DMS153 treated with DMSO at 0.1 percent for 48 hours (cell line): ENCODE measurements around the gene SORBS1.
A peak's percentile ranks its signal among the peaks of the same experiment; 100 is the strongest.

ENCODE experiments used
- DNase-seq: peaks from one replicate; lab custom pipeline; 2025; ENCODE audit not compliant: unreplicated experiment; lab: John Stamatoyannopoulos, UW

The SORBS1 gene

DNA sequence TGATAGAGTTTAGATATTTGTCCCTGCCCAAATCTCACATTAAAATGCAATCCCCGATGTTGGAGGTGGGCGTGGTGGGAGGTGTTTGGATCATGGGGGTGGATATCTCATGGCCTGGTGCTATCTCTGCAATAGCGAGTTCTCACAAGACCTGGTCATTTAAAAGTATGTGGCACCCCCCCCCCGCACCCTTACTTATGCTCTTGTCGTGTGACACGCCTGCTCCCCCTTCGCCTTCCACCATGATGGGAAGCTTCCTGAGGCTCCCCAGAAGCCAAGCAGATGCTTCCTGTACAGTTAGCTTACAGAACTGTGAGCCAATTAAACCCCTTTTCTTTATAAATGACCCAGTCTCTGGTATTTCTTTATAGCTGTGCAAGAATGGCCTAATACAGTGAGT is 118.8 kb downstream of the SORBS1 start:
- DNase-seq: no peak

DNA sequence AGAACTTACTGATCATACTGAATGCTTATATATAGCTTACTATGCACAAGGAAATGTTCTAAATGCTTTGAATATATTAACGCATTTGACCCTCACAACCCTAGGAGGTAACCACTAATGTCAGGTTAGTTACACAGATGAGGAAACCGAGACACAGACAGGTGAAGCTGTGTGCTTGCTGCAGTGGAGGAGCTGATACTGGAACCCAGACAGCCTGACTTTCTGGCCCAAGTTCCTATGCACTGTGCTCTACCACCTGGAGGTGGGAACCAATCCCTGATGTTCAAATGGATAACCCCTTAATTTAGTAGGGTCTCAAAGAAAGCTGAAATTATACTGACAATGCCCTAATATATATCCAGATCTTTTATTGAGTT is 119.6 kb downstream of the SORBS1 start:
- DNase-seq: no peak

DNA sequence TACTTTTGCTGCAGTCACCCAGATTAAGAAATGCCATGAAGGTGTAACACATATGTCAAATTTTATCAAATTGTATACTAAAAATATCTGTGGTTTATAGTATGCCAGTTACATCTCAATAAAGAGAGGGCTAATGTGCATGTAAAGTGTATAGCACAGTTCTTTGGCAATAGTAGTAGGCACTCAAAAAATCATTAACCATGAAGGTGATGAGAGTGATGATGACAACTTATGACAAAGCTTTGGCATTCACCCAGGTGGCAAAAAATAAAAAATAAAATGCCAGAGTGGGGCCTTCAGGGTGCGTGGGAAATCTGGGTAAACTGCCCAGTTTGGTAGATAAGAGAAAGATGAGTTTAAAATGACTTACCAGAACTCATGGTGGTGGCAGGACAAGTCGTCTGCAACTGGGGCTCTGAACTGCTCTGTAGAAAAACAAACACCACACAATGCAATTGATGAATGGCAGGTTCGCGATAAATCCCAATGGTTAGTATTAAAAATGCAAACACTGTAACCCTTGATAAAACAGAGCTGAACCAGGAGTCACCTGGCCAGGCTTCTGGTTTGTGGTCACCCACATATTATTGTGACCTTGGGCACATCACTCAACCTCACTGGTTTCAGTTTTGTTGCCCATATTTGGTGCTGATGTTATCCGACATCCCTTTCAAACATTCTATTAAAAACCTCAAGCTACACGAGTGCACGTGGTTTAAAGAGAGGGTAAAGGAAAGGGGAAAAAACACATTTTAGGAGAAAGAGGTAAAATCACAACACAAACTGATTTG is 120.2 kb downstream of the SORBS1 start:
- DNase-seq: no peak

DNA sequence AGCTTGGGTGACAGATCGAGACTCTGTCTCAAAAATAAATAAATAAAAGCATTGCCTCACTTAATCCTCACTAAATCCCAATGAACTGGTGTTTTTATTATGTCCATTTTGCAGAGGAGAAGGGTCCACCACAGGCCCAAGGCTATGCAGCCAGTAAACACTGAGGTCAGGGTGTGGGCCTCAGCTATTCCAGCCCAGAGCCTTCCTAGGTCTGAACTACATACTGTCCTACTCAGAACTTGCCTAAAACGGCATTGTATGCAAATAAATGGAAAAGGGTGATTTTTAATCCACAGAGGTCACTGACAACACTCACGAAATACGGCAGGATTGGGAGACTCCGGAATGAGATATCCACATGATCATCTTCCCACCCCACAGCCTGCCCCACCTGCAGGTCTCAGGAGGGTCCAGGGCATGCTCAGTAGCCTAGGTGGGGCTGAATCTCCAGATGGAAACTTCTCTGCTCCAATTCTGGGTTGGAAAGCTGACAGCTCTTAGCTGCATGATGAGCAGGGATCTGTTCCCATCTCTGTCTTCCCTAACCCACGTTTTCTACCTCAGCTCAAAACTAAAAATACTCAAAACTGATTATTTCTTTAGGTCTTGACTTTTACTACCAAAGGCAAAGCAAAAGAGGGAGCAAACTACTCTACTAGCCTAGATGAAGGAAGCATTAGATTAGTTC is 121.0 kb downstream of the SORBS1 start:
- no peak for DNase-seq

DNA sequence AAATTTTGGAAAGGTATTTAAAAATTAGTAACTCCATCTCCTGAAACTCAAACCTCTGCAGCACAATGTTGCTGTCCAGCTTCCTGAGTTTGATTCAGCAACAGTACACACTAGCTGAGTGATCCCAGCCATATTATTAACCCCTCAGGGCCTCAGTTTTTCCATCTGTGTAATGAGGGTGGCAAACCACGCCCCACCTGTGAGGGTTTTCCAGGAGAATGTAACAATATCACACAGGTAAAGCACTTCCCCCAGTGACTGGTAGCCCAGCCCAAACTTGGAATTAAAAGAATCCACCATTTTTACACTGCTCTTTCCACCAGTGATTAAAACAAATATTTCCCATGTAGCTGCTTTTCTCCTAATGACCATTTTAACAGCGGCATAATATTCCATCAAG is 122.4 kb downstream of the SORBS1 start:
- no peak for DNase-seq

DNA sequence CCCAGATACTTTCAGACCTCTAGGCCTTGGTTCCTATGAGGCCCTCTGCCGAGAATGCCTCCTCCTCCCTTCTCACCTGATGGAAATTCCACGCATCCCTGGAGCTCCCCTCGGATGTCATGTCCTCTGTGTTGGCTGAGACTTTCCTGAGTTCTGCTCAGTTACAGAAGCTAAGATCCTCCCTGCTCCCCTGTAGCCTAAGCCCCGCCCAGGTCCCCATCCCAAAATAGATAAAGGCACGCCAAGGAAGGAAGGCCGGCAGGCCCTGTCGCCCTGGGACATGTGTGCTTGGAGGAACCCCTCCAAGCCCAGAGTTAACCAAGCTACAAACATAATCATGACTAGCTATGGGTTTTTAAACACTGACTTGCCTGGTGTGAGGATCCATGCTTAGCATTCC is 123.5 kb downstream of the SORBS1 start:
- no peak for DNase-seq

DNA sequence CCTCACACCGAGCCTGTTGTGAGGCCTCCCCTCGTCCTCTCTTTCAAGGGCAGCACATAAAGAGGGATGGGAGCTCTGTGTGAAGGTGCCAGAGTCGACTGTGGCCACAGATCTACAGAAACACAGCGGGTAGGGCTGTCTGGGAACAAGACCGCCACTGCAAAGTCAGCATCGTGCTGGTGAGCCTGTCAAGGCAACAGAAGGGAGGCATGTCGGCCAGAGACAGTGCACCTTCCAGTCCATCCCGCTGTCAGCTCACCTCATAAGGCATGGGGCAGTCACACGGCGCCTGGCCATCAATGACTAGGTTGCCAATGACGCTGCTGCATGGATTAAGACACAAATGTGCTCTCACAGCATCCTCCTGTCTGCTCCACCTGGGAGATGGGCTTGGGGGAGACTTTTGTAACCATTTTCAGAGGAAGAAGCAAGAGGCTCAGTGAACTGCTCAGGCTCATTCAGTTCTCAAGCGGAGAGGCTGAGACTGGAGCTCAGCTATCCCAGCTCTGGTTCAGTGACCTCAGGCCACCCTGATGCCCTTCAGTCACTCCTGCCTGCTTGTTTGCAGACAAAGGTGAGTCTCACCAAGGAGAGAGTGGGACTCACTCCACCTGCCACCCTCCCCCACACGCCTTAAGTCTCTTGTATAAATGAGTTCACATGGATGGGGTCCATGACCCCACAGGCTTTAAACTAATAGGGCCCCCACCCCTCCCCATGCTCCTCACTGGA is 125.5 kb downstream of the SORBS1 start:
- no peak for DNase-seq

DNA sequence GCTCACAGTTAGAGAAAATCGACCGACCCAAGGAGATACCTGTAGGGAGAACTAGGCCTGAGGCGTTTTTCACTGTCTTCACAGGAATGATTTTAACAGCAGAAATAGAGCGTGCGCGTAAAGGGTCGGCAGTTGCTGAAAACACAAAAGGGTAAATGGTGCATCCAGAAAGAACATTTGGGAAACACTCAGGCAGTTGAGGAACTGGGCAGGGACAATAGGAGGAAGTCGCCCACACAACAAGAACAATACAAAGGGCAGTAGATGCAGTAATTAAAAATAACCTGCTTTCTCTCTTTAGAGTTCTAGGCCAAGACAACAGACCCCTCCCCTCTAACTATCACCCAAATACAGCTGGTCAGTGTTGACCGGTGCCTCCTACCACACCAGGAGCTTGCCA is 126.6 kb downstream of the SORBS1 start:
- no peak for DNase-seq

DNA sequence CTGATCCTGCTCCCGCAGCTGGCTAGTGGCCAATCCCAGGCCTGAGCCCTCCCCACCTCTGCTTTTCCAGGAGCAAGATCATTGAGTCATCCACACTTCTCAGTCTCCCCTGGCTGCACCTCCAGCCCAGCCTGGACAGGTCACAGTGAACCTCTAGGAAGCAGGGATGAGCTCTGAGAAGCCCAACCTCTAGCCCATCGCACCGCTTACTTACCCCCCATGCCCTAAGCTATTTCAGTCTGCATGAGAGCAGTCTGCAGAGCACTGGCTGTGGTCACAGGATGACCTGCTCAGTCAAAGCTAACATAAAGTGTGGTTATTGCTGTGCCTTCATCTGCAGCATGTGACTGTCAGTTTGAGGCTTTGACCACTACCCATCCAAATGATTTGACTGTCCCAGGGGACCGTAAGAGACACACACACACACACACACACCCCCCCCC is 129.2 kb downstream of the SORBS1 start:
- no peak for DNase-seq

DNA sequence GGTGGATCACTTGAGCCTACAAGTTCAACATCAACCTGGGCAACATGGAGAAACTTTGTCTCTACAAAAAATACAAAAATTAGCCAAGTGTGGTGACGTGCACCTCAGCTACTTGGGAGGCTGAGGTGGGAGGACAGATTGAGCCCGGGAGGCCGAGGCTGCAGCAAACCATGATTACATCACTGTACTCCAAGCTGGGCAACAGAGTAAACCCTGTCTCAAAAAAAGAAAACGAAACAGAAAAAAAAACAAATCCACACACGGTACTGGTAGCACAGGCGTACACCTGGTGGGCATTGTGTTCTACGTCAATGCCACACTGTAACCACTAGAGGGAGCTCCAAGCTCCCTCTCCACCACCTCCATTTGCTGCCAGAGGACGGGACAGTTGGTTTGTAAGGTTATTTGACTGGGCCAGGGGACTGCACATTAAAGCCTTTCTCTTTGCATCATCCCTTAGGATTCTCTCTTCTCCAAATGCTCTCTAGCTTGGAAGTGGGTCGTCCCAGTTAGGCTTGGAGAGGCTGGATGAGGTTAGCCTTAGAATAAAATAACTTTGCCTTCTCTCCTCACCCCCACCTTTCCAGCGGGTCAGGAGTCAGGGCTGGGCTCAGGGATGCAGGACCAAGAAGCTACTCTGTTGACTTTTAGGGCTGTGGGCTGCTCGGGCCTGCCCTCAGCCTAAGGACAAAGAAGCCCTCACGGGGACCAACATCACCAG is 130.8 kb downstream of the SORBS1 start:
- DNase-seq: peak; percentile 37

DNA sequence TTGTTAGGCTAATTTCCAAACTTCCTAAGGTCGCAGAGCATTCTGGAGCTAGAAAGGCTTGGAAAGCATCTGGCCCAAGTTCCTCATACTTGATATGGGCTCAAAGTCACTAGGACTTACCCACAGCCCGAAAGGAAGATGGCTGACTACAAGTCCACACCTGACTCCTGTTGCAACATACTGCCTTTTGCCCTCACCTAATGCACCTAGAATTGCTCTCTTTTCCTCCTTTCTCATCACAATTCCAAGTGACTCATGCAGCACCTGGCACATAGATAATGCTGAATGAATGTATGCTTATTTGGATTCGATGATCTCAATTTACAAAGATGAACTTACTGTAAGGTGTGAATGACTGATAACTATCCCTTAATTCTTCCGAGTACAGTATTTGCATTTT is 131.5 kb downstream of the SORBS1 start:
- DNase-seq: no peak

DNA sequence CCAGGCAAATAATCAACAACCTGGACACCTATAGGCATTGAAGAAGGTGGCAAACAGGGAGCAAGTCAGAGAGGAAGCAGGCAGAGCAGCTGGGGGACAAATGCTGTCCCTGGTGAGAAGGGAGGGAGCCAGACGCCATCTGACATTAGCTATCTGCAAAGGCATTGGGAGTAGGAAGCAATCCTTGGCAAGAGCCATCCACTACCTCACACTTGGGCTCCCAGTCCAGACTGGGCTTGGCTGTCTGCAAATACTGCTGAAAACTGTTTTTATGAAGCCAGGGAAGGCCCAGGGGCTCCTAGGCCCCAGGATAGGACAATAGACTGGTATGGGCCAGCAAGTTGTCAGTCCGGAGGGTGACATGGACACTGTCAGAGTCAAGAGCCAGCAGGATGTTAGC is 132.5 kb downstream of the SORBS1 start:
- no peak for DNase-seq

DNA sequence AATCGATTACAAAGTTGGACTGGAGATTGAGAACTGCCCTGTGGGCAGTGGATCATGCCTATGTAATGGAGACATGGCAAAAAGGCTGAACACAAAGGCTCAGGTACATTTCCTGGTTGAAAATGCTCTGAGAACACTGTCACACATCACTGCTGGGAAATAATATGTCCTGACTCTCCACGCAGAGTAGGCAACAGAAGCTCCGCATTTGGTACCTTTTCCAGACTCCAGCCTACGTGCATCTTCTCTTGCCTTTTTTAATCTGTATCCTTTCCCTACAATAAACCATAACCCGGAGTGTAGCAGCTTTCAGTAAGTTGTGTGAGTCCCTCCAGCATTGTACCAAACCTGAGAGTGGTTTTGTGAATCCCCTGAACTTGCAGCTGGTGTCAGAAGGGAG is 134.7 kb downstream of the SORBS1 start:
- no peak for DNase-seq

DNA sequence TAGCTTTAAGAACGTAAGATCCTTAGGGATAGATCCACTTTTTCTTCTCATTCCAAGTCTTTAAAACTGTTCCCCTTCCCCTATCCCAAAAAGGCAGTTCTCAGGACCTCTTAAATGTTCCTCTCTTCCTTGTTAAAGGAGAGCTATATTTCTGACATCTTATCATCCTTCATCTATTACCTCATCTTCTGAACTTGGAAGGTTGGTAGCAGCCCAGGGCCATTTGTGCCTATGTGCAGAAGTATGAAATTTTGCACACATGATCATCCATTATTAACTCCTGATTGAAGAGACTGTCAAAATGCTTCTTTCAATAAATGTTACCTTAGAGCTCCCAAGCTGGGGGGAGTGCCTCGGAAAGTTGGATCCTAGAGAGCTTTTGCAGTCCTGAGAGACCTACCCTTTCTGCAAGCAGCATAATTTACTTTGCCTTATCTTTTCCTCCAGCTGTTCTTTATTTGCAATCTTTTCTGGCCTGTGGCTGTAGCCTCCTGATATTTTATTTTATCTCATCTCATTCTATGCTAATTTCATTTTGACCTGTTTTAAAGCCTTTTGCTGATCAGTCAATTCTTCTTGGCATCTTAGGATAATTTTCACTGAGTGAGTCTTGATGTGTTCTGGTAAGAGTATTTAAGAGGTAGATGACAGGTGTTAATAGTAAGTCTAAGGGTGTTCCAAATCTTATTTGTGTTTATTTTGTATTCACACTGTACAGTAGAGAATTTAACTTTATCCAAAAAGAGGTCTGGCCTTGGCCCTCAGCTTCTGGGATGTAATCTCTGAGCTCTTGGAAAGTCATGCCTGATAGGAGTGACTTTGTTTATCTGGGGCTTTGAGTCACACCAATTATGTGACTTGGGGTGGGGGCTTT is 135.3 kb downstream of the SORBS1 start:
- no peak for DNase-seq

DNA sequence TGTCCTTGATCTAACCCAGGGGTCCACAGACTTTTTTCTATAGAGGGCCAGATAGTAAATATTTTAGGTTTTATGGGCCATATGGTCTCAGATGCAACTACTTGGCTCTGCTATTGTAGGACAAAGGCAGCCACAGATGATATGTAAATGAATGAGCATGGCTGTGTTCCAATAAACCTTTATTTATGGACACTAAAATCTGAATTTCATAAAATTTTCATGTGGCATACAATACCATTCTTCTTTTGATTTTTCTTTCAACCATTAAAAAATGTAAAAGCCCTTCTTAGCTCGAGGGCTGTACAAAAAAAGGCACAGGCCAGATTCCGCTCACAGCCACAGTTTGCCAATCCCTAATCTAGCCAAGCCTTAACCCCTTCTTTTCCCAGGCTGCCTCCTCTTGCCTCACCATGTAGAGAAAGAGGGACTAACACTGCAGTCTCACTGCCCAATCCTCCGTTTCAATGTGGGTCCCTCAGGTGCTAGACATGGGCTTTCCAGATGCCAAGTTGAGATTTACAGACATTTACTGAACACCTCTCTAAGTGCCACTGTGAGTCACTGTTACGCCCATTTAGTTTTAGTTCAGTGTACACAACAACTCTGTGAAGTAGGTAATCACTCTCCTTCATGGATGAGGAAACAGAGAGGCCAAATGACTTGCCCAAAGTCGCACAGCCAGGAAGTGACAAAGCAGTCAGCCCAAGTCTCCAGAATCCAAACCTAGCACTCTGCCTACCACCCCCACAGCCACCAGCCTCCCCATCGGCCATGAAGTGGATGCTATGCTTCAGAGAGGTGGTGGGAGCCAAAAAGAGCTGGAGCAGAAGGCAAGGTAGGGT is 137.8 kb downstream of the SORBS1 start:
- DNase-seq: no peak

DNA sequence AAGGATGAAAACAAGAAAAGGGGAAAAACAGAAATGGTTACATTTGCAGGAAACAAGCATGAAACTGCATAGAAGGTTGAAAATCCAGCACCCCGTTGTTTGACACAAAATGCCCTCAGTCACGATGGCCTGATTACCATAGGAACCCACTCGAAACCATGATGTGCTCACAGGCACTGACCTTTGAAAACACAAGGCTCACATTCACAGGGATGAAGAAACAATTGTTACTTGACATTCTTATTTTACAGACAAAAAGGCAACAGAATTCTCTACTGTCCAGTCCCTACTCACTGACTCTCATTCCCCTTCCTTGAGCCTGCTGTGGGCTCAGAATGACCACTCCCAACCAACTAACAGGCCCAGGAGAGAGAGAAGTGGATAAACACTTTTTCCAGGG is 138.9 kb downstream of the SORBS1 start:
- DNase-seq: no peak

DNA sequence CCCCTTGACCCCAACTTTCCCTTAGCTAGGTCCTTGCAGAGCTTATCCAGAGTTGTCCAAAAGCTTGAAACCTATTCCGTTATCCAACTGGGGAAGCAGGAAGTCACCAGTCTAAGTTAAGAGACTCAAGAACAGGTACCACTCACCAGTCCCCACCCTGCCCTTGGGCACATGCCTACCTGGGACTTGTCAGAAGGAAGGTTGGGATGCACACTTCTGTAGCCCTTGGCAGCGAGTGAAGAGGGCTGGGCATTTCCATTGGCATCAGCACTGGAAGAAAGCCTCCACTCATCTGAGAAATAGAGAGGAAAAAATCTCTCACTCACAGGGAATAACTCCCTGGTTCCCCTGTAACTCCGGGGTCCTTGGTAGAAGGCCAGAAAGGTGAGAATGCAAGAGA is 139.4 kb downstream of the SORBS1 start:
- DNase-seq: no peak

DNA sequence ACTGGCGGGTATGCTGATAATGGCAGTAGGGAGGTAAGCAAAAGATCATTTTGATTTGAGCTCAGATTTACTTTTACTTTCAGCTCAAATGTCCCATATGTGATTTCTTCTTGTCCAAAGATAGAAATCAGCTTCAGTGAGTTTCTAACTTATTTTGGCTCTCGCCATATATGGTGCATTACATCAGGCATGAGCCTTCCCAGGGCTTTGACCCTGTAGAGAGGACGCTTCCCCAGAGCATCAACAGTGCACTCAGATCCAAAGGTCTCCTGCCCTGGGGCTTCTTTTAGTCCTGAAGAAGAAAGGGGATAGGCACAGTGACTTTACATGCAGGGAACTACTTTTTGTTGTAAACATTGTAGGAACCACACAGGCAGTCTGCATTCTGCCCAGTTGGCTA is 141.8 kb downstream of the SORBS1 start:
- DNase-seq: no peak

DNA sequence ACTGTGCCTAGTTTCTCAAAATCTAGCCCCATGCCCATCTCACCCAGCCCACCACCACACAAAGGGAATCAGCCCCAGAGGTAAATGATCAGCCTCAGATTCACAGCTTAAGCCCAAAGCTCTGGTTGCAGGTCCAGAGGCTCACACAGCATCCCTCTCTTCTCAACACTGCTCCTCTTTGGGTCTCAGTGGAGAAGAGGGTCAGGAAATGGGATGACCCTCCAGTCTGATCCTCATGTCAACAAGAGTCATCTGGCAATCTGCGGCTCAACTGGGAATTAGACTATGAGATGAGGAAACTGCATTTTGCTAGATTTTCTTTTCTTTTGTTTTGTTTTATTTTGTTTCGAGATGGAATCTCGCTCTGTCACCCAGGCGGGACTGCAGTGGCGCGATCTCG is 144.2 kb downstream of the SORBS1 start:
- no peak for DNase-seq

DNA sequence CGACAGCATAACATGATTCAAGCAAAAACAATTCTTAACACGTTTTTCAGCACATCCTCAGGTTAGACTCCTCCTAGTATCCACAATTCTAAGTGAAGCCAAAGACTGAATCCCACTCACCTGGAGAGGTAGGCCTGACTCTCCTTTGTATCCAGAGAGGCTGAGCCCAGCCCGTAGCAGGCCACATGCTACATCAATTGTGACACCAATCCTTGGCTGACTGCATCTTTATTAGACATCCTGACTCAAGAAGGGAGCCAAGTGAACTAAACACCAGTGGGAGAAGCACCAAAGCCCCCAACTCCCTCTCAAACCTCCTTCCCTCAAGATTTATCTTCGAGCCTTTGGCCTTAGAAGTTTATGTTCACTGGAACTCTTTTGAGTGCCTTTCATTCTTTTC is 144.9 kb downstream of the SORBS1 start:
- DNase-seq: no peak
